ENCODE measurements around the gene ITPRIPL1. TPM values are rescaled to one million over a fixed set of nuclear protein-coding genes. Genes with fewer than 3 reads are reported as not detected.

ITPRIPL1 gene
- total RNA-seq, 1 donor from 2014 or later: 0.20 TPM

DNA sequence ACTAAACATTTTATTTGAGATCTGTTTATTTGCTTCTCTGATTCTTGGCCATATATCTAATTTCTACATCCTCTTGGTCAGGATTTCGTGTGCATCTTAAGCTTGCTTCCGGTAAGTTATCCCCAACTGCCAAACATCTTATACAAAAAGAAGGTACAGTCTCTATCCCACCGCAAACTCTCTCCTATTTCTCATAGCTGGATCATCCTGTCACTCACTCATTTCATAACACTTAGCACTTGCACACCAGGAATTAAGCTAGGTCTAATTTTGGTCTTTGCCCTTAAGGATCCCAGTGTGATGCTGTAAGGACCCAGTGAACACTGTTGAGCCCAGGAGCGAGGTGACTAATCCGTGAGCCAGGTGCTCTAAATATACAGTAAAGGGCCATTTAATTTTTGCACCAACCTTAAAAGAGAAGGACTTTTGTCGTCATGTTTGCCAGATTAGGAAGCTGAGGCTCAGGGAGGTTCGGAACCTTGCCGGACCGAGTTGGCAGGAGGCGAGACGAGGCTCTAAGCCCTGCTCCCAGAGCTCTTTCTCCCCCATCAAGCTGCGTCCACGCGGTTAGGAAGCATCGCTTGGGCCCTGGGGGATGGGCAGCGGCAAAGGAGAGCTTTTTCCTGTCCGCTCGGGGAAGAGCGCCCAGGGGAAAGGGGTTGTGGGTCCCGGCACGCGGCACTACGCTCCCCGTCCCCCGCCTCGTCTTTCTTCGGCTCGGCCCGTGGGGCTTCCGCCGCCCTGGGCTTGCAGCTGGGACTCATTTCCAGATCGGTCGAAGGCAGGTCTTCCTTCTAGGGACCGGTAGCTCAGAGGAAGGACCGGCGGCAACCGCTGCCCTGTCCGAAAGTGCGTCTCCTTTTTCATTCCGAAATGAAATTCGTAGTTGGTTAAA, 4.1 kb upstream of the ITPRIPL1 start:
- DNase-seq (ENCODE audit: low spot score): no peak

DNA sequence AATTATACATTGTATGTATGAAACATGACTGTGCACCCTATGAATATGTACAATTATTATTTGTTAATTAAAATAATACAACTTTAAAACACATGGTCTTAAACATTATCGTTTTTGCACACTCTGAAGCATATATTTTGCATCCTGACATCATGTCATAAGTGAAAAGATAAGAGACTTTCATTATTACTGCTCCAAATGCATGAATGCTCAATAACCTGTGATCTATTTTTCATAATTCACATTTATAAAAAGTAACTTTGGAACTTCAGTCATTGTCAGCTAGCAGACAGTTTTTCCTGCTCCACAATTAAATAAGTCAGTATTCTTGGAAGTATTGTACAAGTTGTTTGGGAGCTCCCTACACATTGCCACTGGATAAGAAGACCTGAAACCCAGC, 1.3 kb upstream of the ITPRIPL1 start:
- no peak for ATAC-seq
- DNase-seq (ENCODE audit: low spot score): no peak

More for the DNA sequence above, 4.1 kb upstream of the ITPRIPL1 start:
- peak; percentile 71 for ATAC-seq

DNA sequence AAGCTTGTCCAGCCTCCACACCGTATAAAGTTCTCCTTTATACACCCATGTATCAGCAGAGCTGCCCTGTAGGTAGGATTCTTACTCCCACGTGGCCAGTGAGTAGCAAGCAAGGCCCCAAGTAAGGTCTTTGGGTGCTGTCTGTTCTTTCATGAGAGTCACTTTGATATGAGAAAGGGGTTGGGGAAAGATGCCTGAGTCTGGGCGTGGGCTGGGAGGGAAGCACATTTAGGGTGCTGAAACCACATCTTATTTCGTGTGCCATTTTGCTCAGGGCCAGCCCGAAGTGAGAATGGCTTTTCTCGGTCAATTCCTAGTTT, 436 bp upstream of the ITPRIPL1 start:
- ATAC-seq (no peak), DNase-seq (ENCODE audit: low spot score) (no peak)

DNA sequence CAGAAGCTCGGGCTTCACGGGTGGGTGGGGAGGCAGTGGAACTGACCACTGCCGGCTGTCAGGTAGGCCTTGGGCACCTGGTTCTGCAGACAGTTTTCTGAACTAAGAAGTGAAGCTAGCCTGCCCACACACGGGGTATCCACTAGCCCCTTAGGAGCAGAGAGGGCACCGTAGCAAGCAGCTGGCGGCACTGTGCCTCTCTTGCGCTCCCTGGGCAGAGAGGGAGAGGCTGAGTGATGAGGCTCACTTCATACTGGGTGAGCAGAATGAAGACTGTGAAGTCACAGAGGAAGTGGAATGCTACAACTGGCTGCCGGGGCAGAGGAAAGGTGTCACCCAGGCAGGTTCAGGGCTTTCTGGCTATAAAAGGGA, 753 bp downstream of the ITPRIPL1 start:
- ATAC-seq (no peak), DNase-seq (ENCODE audit: low spot score) (no peak)

DNA sequence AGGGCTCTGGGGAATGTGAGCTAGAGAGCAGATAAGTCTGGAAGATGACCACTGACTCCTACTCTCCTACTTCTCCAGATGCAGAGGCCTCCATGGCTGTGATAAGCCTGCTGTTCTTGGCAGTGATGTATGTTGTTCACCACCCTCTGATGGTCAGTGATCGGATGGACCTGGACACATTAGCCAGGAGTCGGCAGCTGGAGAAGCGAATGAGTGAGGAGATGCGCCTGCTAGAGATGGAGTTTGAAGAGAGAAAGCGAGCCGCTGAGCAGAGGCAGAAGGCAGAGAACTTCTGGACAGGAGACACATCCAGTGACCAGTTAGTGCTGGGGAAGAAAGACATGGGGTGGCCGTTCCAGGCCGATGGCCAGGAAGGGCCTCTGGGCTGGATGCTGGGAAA, 1.4 kb downstream of the ITPRIPL1 start:
- no peak for ATAC-seq
- no peak for DNase-seq (ENCODE audit: low spot score)

DNA sequence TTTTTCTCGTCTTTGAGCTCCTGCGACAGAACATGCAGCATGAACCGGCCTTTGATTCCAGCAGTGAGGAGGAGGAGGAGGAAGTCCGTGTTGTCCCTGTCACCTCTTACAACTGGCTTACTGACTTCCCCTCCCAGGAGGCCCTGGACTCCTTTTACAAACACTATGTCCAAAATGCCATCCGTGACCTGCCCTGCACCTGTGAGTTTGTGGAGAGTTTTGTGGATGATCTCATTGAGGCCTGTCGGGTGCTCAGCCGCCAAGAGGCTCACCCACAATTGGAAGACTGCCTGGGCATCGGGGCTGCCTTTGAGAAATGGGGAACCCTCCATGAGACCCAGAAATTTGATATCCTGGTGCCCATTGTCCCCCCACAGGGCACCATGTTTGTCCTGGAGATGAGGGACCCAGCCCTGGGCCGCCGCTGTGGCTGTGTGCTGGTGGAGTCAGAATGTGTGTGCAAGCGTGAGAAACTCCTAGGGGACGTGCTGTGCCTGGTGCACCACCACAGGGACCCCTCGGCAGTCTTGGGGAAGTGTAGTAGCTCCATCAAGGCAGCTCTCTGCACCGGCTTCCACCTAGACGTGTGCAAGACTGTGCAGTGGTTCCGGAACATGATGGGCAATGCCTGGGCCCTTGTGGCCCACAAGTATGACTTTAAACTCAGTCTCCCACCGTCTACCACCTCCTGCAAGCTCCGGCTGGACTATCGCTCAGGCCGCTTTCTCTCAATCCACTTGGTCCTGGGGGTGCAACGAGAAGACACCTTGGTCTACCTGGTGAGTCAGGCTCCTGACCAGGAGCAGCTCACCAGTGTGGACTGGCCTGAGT, 2.1 kb downstream of the ITPRIPL1 start:
- DNase-seq (ENCODE audit: low spot score): no peak
- ATAC-seq: no peak

DNA sequence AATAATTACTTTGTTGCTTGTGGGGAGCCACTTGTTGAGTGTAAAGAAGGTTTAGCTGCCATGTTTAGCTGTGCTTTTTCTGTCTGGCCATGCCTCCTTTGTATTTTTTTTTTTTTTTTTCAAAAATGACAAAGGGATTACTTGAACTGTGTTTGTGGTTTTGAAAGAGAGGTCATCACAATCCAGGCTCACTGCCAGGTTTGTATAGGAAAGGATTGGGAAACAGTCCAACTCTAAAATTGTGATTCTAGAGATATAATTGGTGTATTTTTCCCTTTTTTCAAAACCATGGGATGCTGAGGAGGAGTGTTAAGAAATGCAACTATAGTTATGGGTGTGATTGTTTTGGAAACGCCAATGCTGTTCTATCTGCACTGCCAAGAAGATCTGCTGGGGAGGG, 4.3 kb downstream of the ITPRIPL1 start:
- peak; percentile 27 for ATAC-seq
- DNase-seq (ENCODE audit: low spot score): no peak

DNA sequence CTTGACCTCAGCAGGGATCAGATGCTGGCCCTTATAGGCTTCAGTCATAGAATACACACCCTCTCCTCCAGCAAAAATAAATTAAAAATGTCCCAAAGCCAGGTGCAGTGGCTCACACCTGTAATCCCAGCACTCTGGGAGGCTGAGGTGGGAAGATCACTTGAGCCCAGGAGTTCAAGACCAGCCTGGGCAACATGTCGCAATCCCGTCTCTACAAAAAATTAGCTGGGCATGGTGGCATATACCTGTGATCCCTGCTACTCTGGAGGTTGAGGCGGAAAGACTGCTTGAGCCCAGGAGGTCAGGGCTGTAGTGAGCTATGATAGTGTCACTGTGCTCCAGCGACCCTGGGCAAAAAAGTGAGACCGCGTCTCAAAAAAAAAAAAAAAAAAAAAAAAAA, 4.8 kb downstream of the ITPRIPL1 start:
- ATAC-seq: no peak

DNA sequence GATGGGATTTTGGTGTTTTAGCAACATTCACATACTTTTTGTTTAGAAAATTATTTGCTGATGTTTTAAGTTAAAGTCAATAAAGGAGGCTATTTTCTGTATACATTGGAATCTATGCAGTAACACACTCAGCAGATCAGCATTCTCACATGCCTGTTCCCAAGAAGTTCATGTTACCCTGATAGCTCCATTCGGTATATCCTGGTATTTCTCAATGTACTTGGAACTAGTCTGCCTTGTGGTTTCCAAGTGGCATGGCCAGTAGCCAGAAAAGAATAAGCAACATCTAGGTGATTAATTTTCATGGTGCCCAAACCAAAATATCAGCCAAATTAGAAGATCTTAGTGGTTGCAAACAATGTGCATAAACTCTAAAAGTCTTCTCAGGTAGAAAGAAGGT, 5.3 kb downstream of the ITPRIPL1 start:
- DNase-seq (ENCODE audit: low spot score): no peak
- ATAC-seq: peak; percentile 81

More for the DNA sequence above, 4.8 kb downstream of the ITPRIPL1 start:
- no peak for DNase-seq (ENCODE audit: low spot score)

DNA sequence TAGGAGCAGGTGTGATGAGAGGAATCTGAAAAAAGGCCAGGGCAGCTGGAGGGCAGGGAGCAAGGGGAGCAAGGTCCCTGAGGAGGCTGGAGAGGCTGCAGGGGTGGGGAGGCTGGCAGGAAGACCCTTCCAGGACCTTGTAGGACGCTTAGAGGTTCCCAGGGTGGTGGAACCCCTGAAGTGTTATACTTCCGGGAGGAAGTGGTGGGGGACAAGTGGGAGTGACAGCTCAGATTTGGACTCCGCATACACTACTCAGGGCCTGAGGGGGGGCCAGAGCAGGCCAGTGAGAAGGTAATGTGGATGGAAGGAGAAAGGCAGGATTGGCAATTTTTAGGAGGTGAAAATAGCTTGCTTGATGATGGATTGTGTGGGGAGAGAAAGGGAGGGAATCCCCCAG, 8.6 kb downstream of the ITPRIPL1 start:
- DNase-seq (ENCODE audit: low spot score): no peak
- ATAC-seq: no peak

DNA sequence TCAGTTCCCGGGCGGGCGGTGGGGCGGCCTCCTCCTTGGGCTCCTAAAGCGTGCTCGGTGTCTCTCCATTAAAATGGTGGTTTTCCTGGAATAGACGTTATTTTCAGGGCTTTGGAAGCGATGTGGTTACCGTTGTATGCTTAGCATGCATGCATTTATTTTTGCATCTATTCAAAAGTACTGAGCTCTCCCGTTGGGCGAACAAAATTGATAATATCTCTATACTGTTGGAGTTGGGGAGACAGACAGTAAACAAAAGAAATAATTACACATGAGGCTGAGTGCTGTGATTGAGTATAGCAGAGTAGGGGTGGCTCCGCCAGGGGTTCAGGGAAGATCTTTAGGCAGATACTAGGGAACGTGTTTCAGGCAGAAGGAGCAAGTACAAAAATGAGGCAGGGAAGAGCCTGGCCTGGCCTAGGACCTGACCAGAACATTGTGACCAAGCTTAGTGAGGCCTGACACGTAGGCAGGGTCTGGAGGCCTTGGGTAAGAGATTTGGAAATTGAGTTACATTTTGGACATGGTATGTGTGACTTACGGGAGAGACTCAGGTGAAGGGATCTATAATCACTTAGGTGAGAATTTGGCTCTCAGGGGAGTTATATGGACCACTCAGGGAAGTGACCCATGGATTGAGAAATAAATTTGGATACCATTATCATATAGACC, 11.1 kb downstream of the ITPRIPL1 start:
- ATAC-seq (no peak), DNase-seq (ENCODE audit: low spot score) (no peak)

DNA sequence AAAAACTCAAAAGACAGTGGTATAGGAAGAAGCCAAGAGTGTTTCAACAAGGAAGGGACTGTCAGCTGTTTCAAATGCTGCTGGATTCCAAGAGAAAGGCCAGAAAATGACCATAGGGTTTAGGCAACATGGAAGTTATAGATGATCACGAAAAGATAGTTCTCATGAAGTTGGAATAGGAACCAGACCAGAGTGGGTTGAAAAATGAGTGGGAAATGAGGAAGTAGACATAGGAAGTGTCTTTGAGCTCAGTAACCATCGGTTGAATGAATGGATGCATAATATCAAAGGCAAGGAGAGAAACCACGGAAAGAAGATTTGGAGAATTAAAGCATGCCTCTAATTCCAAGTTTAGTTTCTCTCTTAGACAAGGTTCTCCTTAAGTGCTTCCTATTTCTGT, 11.8 kb downstream of the ITPRIPL1 start:
- ATAC-seq (no peak), DNase-seq (ENCODE audit: low spot score) (no peak)

DNA sequence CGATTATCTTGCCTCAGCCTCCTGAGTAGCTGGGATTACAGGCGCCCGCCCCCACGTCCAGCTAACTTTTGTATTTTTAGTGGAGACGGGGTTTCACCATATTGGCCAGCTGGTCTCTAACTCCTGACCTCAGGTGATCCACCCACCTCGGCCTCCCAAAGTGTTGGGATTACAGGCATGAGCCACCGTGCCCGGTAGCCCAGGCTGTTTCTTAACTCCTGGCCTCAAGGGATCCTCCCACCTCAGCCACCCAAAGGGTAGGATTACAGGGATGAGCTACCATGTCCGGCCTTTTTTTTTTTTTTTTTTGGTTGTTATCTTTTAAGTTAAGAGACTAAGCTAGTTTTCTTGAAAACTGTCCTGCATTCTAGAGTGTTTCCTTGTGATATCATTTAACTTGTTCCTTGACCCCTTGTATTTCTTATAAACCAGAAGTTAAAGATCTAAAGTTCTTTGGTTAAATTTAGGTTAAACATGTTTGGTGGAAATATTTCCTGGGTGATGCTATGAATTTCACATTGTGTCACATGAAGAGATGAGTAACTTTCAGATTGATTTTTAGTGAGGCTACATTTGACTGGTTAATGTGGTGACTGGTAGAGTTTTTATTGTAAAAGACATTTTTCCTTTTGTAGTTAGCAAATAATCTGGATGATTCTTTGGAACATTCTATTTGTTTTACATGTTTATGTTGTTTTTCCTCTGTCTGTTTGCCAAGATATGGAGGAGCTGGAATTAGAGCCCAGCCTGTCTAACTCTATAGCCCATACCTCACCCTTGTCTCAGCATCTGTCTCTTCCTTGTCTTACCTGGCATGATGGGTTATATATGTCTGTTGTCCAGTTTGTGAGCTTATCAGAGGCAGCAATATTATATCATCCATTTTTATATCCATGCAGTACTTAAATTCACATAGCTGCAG, 15.6 kb downstream of the ITPRIPL1 start:
- DNase-seq (ENCODE audit: low spot score) (no peak), ATAC-seq (no peak)

DNA sequence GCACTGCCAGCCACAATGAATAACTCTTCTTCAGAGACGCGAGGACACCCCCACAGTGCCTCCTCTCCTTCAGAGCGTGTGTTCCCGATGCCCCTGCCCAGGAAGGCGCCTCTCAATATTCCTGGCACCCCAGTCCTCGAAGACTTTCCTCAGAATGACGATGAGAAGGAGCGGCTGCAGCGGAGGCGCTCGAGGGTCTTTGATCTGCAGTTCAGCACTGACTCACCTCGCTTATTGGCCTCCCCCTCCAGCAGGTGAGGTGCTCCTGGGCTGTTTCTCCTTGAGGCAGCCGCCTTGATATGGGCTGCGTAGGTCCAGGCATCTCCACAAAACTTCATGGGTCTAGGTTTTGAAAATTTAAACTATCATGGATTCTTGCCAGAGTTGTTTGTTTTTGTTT, 16.5 kb downstream of the ITPRIPL1 start:
- no peak for DNase-seq (ENCODE audit: low spot score)
- ATAC-seq: no peak

DNA sequence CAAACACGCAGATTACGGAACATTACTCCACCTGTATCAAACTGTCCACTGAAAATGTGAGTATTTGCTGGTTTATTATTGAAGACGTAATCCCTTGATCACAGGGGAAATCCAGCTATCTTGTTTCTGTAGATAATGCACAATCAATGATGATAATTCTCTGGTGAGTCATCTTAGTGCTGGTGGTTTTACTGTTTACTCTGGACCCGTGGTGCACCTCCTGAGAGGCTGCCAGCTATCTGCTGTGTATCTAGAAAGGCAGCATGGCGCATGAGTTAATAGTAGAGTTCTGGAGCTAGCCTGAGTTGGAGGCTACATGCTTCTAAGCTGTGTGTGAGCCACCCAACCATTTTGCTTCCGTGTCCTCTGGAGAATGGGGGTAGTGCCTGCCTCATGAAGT, 17.0 kb downstream of the ITPRIPL1 start:
- peak; percentile 23 for ATAC-seq
- no peak for DNase-seq (ENCODE audit: low spot score)

DNA sequence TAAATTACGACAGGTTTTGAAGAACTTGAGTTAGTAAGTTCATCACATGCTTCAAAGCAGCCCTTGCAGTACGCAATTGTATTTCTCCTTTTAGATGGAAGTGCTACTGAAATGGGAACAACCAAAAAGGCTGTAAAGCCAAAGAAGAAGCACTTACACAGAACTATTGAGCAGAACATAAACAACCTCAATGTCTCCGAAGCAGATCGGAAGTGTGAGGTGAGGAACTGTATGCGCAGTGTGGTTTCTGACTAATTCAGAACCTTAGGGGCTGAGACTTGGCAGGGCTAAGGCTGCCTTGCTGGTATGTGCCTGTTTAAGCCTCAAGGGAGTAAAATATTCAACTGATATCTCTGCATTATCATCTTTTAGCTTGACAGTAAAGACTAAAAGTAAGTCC, 18.9 kb downstream of the ITPRIPL1 start:
- no peak for DNase-seq (ENCODE audit: low spot score)
- peak; percentile 45 for ATAC-seq

DNA sequence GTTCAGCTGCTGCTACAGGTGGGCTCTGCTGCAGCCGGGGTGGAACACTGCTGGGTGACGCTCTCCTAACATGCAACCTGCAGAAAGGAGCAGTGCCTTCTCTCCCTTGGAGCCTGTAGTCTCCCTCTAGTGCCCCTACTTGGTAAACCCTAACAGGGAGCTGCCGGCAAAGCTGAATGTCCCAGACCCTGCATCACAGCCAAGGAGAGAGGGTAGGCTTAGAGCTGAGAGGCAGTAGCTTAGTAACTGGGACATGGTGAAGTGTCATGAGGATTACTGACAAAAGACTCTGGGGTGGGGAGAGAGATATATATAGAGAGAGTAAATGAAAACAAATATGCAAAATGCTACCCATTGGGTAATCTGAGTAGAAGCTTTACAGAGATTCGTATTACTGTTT, 20.3 kb downstream of the ITPRIPL1 start:
- ATAC-seq (peak; percentile 83), DNase-seq (ENCODE audit: low spot score) (no peak)

DNA sequence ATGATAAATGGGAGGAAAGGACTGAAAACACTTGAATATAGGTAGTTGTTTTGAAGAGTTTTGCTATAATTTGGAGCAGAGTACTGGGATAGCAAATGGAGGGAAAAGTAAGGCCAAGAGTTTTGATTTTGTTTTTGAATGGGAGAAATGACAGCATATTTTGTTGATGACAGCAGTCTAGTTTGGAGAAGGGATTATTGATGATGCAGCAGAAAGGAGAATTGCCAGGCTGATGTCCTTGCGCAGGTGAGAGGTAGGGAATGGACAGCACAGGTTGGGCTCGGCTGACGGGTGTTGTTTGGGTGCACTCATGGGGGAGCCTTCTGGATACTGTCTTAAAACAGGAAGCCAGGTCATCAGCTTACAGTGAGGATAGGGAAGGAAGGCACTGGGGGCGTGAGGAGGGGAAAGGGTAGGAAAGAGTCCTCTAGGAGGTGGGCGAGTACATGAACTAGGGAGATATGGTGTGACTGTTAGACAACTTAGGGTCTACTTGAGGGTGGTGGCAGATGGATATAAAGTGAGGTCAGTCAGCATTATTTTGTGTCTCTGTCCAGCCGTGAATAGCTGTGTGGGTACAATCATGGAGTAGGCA, 20.8 kb downstream of the ITPRIPL1 start:
- DNase-seq (ENCODE audit: low spot score) (no peak), ATAC-seq (no peak)

DNA sequence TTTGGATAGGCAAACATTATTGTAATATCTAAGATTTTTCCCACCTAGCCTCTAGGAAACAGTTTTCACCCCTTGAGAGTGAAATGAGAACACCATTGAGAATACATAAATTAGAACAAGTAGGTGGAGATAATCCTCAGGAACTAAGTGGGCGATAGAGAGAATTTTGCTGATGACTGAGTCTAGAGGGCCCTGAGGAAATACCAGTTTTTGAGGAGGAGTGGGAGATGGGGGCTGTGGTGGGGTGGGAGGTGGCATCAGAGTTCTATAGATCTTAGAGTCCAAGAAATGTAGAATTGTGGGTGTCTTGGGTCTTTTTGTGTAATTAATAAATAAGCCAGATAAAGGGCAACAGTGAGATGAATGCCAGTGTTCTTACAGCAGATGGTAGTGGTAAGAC, 22.3 kb downstream of the ITPRIPL1 start:
- no peak for DNase-seq (ENCODE audit: low spot score)
- no peak for ATAC-seq

DNA sequence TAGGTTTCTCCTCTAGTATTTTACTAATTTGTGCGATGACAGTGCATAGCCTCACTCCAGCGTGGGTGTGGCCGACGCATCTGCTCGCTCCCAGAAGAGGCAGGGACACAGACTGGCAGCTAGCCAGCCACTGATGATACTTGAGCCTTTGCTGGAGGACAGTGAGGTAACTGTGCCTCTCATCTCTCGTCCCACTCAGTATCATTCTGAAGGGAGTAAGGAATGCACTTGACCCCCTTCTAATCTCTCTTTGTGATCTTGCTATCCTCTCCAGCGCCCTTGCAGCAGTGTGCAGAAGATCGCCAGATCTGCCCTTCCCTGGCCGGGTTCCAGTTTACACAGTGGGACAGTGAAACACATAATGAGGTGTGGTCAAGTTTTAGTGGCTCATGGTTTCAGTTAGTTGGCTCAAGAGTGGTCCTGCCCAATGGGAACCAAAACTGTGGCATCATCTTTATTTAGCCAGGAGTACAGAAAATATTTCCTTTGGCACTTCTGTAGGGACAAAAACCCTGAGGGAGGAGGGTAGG, 28.0 kb downstream of the ITPRIPL1 start:
- DNase-seq (ENCODE audit: low spot score) (peak; percentile 57), ATAC-seq (no peak)
